T1000 (cell line): Measurements from ENCODE around the gene CFAP299.
"Not testable (repeated sequence)": the region's sequence is repeated elsewhere in the genome, so short reads cannot be mapped to it uniquely, and the experiment has no call there.

Source experiments
- DNase-seq: peaks from one replicate; lab custom pipeline; 2025; ENCODE audit warnings: mixed read lengths; lab: John Stamatoyannopoulos, UW

CFAP299 gene

DNA sequence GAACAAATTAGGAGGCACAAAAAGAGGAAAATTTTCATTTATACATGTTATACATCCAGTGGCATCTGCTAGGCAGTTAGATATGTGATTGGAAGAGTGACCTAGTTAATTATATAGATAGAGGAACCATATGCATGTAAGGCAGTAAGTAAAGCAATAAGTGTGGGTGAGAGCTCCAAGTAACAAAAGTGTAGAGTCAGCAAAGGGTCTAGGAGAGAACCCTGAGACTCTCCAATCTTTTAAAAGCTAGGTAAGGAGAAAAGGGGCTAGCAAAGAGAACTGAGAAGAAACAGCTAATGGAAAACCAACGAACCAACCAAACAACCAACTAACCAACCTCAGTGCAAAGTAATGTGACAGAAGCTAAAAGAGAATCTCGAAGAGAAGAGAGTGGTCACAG, 3.8 kb upstream of the CFAP299 start:
- no peak for DNase-seq

- no peak for DNase-seq
Measured at GRCh38 chr4:80333121-80333520, 2.4 kb upstream of the CFAP299 start.

- no peak for DNase-seq
Measured at GRCh38 chr4:80334568-80334967, 962 bp upstream of the CFAP299 start.

DNA sequence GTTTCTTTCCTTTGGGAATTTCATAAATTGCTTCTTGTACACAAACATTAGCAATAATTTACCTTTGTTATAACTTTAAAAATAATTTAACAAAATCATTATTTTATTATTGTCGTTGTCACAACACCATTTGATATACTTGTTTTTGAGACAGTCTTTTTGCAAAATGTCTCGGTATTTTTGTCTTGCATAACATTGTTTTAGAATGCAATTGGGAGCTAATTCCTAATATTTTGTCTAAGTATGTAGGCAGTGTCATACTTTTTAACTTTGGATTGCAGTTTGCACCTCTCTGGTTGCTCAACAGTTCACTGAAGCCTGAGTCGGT, 340 bp upstream of the CFAP299 start:
- no peak for DNase-seq

- DNase-seq, result no peak
Measured at GRCh38 chr4:80336582-80336981, 1.1 kb downstream of the CFAP299 start.

- DNase-seq, result no peak
Measured at GRCh38 chr4:80340036-80340435, 4.5 kb downstream of the CFAP299 start.

GRCh38 chr4:80342684-80343083, 7.2 kb downstream of the CFAP299 start:
- not testable (repeated sequence) for DNase-seq

DNA sequence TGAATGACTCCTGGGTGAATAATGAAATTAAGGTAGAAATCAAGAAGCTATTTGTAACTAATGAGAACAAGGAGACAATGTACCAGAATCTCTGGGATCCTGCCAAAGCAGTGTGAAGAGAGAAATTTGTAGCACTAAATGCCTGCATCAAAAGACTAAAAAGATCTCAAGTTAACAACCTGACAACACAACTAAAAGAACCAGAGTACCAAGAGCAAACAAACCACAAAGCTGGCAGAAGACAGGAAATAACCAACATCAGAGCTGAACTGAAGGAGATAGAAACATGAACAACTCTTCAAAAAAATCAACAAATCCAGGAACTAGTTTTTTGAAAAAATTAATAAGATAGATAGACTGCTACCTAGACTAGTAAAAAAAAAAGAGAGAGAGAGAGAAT, 8.4 kb downstream of the CFAP299 start:
- no peak for DNase-seq

- no peak for DNase-seq
Measured at GRCh38 chr4:80360084-80360483, 24.6 kb downstream of the CFAP299 start.

GRCh38 chr4:80360900-80361299, 25.4 kb downstream of the CFAP299 start:
- DNase-seq, result no peak

DNA sequence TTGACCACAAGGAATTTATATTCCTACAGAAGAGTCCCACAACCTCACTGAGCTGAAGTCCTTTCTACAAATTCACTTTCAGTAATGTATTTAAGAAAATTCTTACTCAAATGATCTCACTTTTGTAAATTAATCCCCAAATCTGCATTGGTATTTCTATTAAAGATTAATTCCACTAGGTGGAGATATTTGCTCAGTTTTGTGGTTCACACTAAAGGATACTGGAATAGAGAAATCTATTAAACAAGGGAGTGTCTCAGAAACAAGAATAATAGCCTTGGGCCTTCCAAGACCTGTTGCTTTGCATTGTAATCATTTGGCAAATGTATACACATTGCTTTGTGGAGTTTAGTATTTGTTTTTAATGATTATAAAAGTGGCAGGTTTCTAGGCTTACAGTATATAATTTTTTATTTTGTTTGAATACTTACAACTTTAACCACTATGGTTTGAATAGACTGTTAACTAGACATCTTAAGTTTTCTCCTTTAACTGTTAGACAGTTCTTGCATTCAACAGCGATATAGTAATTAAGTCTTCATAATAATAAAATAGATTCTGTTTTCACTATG, 25.9 kb downstream of the CFAP299 start:
- DNase-seq, result no peak

DNA sequence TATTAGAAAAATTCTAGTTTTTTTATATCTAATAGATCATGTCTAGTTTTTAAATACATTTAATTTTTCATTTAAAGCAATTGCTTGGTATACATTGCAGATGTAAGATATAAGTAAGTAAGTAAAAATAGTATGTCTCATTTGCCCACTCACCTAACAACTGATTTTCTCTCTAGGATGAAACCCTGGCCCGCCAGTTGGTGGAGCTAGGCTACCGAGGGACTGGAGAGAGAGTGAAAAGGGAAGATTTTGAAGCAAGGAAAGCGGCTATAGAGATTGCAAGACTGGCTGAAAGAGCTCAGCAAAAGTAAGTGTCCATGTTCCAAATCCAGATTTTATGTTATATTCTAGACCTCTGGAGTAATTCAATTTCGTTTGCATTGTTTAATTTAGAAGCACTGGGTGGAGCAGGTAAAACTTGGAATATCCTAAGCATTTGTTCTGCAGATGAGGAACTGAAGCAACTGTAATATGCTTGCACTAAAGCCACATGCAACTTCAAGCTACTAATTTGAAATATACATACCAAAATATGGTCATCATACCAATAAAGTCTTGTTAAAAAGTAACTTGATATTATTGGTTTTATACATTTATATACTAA, 27.1 kb downstream of the CFAP299 start:
- peak; percentile 5 for DNase-seq

- peak; percentile 42 for DNase-seq
Measured at GRCh38 chr4:80365928-80366327, 30.4 kb downstream of the CFAP299 start.

DNA sequence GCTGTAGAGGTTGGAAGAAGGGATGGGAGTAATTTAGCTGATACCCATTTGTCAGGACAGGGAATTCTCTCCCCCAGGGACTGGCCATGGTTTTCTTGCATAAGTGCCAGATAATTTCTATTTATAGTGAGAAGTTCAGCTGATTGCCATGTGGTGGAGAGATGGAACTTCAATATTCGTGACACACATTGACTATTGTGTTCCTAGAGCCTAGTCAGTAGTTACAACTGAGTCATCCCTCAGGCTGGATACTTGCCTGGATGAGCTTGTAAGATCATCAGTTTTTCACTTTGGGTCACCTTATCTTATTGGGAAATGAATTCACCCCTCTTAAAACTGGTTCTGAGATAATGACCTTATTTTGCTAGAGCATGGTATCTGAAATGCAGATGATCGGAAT, 32.2 kb downstream of the CFAP299 start:
- no peak for DNase-seq

- DNase-seq, result no peak
Measured at GRCh38 chr4:80370635-80371034, 35.1 kb downstream of the CFAP299 start.

- no peak for DNase-seq
Measured at GRCh38 chr4:80371046-80371445, 35.5 kb downstream of the CFAP299 start.

- no peak for DNase-seq
Measured at GRCh38 chr4:80374180-80374579, 38.6 kb downstream of the CFAP299 start.

DNA sequence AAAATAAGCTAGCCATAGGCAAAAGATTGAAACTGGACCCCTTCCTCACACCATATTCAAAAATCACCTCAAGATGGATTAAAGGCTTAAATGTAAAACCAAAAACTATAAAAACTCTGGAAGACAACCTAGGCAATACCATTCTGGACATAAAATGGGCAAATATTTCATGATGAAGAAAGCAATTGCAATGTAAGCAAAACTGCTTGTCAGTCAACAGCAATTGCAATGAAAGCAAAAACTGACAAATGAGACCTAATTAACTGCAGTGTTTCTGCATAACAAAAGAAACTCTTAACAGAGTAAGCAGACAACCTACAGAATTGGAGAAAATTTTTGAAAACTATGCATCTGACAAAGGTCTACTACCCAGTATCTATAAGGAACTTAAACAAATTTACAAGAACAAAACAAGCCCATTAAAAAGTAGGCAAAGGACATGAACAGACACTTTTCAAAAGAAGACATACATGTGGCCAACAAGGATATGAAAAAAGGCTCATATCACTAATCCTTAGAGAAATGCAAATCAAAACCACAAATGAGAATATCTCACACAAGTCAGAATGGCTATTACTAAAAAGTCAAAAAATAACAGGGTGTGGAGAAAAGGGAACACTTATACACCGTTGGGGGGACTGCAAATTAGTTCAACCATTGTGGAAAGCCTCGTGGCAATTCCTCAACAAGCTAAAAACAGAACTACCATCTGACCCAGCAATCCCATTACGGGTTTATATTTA, 46.7 kb downstream of the CFAP299 start:
- DNase-seq, result no peak

- no peak for DNase-seq
Measured at GRCh38 chr4:80385397-80386280, 50.1 kb downstream of the CFAP299 start.

DNA sequence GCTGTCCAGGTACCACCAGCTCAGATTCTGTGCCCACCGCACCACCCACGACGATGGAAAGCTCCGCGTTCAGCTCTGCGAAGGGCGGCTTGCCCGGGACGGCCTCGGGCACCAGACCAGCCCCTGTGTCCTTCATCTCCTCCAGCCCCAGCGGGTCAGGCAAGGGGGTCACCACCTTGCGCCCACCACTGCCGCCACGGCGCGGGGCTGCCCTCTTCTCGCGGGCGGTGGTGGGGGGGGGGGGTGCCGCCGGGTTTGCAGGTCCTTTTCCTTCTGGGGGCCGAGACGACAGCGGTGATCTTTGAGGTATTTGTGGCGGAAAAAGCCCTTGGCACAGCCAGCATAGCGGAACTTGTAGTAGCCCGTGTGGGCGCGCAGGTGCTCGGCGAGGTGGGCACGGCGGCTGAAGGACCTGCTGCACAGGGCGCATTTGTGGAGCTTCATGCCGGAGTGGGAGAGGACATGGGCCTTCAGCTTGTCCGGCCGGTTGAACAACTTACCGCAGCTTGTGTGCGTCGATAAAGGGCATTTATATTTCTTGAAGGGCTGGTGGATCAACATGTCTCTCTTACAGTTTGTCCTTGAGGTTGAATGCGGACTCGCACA, 50.9 kb downstream of the CFAP299 start:
- no peak for DNase-seq

DNA sequence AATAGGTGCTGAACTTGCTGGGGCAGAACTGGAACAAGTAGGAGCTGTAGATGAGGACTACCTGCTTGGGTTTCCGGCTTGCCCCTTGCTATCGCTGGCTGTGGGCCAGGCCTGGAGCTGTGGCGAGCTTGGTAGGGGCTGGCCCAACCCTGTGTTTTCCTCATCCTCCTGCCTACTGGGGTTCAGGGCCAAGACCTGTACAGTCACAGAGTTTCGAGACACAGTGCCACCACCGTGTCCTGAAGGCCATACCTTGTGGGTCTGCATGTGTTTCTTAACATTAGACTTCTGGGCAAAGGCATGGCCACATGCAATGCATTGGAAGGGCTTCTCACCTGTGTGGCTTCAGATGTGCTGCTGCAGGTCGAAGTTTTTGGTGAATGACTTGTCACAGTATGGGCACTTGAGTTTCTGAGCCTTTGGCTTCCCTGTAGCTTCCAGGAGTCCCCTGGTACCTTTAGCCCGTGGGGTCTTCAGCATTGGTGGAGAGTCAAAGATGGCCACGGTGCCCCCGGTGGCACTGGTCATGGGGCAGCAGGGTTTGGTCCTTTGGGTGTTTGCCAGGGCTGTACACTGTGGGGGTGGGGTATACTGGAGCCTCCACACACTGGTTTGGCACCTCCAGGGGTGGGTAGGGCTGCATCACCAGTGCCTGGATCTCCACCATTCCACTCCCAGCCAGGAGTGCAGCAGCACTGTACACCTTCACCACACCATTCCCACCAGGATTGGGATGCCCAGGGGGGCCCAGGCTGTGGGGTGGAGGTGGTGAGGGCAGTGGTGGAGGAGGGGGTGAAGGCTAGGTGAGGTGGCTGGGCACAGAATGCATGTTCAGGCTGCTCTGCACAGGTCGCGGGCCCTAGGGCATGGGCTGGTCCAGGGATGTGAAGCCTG, 52.1 kb downstream of the CFAP299 start:
- DNase-seq, result no peak
